GM18867 (cell line): ENCODE measurements around the gene NSUN2.

Experiments used
- ATAC-seq: cut with Tn5 transposase; IDR thresholded peaks from one replicate; pipeline ENCODE4 v1.9.1; 2021; ENCODE audit warnings: mild to moderate bottlenecking, moderate library complexity; ENCODE audit not compliant: unreplicated experiment

The NSUN2 gene

GRCh38 chr5:6567068-6567467 lies 65.8 kb downstream of the NSUN2 start:
- no peak for ATAC-seq

GRCh38 chr5:6565492-6565891 lies 67.4 kb downstream of the NSUN2 start:
- ATAC-seq = no peak

- ATAC-seq = no peak
Observed at GRCh38 chr5:6557807-6558575, 74.9 kb downstream of the NSUN2 start.

- ATAC-seq = no peak
Observed at GRCh38 chr5:6556802-6557102, 76.1 kb downstream of the NSUN2 start.

GRCh38 chr5:6556089-6556801 lies 76.6 kb downstream of the NSUN2 start:
- ATAC-seq = no peak

- no peak for ATAC-seq
Observed at GRCh38 chr5:6554812-6555211, 78.0 kb downstream of the NSUN2 start.

GRCh38 chr5:6553972-6554371 lies 78.9 kb downstream of the NSUN2 start:
- ATAC-seq = no peak

GRCh38 chr5:6552612-6553011 lies 80.2 kb downstream of the NSUN2 start:
- ATAC-seq = no peak

GRCh38 chr5:6551955-6552313 lies 80.9 kb downstream of the NSUN2 start:
- no peak for ATAC-seq

GRCh38 chr5:6551287-6551954 lies 81.4 kb downstream of the NSUN2 start:
- no peak for ATAC-seq

- no peak for ATAC-seq
Observed at GRCh38 chr5:6550628-6551027, 82.2 kb downstream of the NSUN2 start.
